Measurements from ENCODE around the gene NR1H2. TPM values are rescaled to one million over a fixed set of nuclear protein-coding genes. Genes with fewer than 3 reads are reported as not detected.
A peak's percentile ranks its signal among the peaks of the same experiment; 100 is the strongest.
"Not testable (repeated sequence)": the region's sequence is repeated elsewhere in the genome, so short reads cannot be mapped to it uniquely, and the experiment has no call there.

The NR1H2 gene
- total RNA-seq: 127 TPM

DNA sequence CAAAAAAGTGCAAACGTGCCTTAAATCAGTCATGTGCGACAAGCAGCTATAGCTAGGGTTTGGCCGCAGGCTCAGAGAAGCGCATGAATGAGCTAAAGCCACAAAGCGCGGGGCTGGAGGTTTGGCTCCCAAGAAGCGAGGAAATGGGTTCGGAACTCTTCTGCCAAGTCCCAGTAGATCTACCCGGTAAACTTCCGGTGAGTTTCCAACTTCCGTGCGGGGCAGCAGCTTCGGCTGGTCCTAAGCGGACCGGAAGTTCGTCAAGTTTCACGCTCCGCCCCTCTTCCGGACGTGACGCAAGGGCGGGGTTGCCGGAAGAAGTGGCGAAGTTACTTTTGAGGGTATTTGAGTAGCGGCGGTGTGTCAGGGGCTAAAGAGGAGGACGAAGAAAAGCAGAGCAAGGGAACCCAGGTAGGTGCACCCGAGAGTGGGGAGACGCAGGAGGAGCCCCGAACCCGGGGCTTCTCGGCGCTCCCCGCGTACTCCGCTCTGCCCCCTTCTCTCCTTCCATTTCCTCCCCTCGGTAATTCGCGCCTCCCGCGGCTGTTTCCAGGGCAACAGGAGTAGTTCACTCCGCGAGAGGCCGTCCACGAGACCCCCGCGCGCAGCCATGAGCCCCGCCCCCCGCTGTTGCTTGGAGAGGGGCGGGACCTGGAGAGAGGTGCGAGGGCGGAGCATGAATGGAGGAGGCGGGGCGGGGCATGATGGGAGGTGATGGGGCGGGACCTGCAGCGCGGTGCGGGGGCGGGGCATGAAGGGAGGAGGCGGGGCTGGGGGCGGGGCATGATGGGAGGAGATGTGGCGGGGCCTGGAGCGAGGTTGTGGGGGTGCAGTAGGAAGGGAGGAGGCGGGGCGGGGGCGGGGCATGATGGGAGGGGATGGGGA is at the start of gene NR1H2:
Gene NR1H2, plus strand, starts transcription at position 292 of the 885 bp plus-strand sequence. CDS start 1,149 bp downstream, outside the sequence.
- peak; percentile 92 to 97 (median 97) for DNase-seq (ENCODE audit: low read depth in 2 of 3, low spot score in 2 of 3)

DNA sequence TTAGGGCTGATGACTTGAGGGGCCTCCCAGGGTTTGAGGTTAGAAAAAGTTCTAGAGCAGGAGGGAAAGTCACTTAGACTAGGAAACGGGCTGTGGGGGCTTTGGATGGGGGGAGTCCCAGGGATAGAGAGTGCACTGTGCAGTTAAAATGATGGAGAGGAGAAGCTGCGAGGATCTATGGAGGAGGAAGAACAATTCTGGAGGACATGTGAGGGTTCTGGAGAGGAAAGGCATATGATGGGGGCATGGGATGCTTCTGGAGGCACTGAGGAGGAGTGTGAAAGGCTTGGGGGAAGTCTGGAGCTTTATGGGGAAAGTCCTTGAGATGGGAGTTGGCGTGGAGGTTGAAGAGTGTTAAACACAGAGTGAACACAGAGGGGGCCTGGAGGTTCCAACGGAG is 49.2 kb upstream of the NR1H2 start:
- no peak for DNase-seq (ENCODE audit: low read depth in 2 of 3, low spot score in 2 of 3)

DNA sequence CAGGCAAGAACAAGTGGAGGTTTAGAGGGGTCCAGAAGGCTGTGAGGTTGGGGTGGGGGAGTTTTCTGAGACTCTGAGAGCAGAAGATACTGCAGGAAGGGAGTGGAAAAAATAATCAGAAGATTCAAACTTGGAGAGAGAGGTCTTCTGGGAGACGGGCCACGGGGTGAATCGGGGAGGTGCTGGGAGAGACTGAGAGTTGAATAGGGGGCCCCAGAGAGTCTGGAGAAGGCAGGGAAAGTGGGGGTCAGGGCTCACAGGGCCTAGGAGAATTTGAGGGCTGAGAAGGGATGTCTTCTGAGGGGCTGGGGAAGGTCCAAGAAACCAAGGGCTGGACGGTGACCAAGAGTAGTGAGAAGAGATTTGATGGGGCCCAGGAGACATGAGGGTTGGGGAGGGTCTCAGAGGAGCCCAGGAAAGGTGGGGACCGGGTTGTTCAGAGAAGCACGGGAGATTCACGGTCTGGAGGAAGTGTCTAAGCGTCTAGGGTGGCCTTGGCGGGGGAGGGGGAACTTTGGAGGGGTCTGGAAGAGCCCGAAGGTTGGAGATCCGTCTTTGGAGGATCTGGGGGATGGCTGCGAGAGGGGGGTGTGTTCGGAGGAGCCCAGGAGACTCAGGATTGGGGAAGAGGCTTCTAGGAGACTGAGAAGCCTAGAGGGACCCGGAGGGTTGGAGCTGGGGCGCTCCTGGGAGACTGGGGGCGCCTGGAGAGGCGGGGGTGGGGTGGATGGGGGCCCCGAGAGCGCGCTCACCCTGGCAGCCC is 48.6 kb upstream of the NR1H2 start:
- DNase-seq (ENCODE audit: low read depth in 2 of 3, low spot score in 2 of 3): no peak

DNA sequence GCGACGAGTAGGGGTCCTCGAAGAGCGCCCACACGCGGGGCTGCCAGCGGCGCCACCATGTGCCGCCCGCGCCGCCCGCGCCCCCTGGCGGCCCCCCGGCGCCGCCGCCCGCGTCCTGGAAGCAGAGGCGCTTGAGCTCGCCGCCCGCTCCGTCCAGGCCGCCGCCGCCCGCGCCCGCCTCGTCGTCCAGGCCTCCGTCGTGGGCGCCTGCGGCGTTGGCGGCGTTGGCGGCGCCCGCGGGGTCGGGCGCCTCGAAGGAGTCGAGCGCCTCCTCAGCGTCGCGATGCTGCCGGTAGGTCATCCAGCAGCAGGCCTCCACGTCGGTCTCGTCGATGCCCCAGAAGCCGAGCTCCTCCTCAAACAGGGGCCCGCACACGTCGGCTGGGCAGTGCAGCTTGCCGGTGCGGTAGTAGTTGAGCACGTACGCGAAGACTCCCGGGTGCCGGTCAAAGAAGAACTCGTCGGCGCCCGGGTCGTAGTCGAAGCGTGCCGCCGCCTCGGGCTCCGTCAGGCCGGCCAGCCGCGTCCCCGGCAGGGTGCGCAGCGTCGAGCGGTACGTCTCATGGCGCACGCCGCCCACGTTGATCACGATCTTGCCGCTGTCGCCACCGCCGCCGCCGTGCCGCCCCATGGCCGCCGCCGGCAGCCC is 47.9 kb upstream of the NR1H2 start:
- DNase-seq (ENCODE audit: low read depth in 2 of 3, low spot score in 2 of 3): no peak

DNA sequence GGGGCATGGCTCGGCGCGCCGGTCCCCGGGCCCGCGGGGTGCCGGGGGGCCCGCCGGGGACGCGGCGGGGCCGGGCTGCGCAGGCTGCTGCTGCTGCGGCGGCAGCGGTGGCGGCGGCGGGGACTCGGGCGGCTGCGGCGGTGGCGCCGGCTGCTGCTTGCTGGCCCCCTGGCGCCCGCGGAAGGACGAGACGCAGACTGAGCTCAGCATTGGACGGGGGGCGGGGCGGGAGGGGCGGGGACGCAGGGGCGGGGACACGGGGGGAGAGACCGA is 47.4 kb upstream of the NR1H2 start:
- DNase-seq (ENCODE audit: low read depth in 2 of 3, low spot score in 2 of 3): no peak

DNA sequence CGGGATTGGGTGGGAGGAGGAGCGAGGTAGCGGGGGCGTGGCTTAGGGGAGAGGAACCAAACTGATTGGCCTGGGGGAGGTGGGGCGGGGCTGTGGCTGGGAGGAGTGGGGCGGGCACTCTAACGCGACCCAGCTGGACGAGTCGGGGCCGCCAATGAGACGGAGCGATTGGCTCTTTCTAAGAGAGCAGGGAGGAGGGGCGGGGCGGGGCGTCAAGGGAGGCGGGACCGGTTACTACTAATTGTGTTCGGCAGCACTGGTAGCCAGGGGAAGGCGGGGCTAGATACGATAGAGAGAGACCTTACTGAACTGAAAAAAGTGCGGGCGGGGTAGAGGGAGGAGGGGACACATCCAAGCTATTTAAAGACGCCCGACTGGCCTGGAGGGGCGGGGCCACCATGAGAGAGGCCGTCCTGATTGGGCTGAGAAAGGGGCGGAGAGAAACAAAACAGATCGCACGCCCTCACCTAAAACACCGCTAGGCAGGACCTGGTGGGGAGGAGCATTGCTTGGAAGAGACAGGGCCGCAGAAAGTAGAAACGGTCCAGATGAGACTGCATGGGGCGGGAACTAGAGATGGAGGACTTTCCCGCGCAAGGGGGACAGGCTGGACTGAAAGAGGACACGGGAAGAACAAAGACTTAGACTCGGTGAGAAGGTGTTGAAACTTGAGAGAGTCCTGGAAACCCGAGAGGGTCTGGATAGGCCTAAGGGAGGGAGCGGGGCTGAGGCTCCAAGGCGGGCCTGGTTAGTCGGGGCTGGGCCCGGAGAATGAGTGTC is 46.9 kb upstream of the NR1H2 start, which contains the start of gene KCNC3:
Gene KCNC3, minus strand, starts transcription at position 232 of the 780 bp plus-strand sequence. CDS start 295 bp downstream, outside the sequence.
- DNase-seq (ENCODE audit: low read depth in 2 of 3, low spot score in 2 of 3): peak; percentile 49 to 97 (median 95)

DNA sequence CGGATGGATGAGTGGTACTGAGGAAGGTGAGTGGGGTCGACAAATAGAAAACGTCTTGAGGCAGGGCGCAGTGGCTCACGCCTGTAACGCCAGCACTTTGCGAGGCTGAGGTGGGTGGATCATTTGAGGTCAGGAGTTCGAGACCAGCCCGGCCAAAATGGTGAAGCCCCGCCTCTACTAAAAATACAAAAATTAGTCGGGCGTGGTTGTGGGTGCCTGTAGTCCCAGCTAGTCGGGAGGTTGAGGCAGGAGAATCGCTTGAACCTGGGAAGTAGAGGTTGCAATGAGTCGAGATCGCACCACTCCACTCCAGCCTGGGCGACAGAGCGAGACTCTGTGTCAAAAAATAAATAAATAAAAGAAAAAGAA is 46.3 kb upstream of the NR1H2 start:
- not testable (repeated sequence) for DNase-seq (ENCODE audit: low read depth in 2 of 3, low spot score in 2 of 3)

DNA sequence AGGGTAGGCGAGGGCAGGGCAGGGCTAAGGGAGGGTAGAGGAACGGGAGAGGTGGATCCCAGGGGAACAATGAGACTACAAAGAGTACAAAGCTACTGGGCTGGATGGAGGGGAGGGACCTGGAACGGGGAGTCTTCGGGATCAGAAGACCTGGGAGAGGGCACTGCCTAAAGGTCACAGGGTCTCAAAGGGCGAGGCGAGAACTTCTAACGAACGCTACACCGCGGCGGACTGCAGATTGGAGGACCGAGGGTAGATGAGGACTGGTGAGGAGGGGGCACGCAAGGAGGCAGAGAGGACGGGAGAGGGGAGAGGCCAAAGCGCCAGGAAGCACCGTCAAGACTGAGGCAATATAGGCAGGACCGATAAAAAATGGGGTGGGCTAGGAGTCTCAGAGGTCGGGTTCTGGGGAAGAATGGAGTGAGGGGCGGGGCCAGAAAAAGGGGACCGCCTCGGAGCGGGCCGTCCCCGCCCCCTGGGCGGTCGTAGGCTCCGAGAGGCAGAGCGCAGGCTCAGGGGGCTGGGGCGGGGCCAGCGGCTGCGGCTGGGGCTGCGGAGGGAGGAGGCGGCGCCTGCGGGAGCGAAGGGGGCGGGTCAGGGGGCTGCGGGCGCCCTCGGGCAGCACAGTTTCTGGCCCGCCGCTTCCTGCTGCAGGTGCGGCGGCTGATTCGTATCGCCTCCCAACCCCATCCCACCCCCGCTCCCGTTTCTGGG is 45.7 kb upstream of the NR1H2 start:
- peak in 2 of 3 donors; percentile 87 for DNase-seq (ENCODE audit: low read depth in 2 of 3, low spot score in 2 of 3)

DNA sequence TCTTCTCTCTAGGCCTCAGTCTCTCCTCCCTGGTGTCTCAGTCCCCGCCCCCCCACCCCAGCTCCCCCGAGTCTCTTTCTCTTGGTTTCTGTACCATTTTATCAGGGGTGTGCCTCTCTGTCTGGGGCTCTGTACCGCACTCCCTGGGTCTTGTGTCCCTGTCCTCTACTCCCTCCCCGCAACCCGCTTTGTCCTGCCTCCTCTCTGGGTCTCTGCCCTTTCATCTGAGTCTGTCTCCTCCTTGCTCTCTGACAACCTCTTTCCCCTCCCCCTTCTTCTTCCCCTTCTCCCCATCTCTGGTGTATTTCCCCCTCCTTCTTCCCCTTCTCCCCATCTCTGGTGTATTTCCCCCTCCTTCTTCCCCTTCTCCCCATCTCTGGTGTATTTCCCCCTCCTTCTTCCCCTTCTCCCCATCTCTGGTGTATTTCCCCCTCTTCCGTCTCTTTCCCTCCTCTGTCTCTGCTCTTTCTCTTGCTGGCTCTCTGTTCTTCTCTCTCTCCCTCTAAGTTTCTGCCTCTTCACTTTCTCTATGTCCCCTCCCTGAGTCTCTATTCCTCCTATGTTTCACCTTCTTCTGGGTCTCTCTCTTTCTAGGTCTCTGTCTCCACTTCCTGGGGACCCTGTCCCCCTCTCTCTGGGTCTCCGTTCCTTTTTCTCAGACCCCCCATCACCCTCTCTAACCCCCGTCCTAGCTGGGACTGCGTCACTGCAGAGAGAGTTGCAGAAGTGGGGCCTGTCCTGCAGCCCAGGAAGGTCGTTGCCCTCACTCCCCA is 44.9 kb upstream of the NR1H2 start:
- no peak for DNase-seq (ENCODE audit: low read depth in 2 of 3, low spot score in 2 of 3)

DNA sequence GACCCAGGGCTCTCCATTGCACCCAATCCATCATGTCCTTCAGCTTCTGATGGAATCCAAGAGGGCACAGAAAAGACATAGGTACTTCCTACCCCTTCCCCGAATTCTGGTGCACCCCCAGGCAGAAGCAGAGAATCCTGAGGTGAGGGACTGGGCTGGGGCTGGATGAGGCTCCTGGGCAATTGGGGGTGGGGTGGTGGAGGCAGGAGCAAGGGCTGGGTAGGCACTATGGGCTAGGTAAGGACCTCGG is 44.3 kb upstream of the NR1H2 start:
- no peak for DNase-seq (ENCODE audit: low read depth in 2 of 3, low spot score in 2 of 3)

DNA sequence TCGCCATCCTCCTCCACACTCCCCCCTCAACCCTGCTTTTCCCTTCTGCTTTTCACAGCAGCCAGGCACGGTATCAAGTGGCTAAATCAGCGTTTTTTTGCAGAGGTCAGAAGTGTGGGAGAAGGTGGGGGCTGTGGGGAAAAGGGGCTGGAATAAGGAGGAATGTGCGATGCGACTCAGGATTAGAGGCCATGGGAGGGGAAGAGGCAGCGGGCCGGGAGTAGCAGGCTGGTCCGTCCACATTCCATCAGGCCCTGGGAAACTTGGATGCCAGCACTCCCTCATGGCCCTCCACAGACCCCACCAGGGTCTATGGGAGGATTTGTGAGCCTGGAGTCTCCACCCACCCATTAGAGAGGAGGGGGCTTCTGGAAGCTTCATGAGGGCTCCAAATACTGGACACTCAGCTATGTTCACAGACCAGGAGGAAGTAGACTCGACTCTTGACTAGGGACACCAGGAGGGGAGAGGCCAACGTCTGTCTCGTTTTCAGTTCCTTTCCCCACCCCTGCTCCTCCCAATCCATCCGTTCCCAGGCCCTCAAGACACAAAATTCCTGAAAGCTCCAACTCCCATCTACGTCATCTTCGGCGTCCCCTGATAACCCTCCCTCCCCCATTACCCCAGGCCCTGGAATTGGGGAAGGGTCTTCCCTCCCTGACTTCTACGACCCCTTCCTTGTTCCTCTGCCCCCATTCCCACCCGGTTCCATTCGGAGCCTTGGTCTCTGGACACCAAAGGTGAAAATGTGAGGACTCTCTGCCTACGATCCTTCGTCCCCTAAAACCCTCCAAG is 43.8 kb upstream of the NR1H2 start:
- no peak for DNase-seq (ENCODE audit: low read depth in 2 of 3, low spot score in 2 of 3)

DNA sequence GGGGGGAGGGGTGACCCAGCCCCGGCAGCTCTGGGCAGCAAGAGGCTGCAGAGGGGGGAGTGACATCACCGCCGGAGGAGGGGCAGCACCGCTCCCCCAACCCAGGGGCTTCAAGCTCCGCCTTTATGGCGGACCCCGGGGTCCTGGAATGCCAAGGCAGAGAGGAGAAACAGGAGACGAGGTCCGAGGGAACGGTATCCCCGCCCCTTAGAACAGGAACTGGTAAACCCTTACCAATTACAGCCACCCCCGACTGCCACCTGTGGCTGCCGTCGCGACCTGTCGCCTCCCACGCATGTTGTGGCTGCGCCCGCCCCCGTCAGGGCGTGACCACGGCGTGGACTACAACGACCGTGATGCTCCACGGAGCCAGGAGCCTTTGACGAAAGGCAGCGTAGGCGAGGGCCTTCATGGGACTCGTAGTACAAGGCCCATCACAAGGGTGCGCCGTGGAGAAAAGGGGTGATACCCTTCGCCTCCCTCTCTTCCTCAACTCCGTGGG is 43.0 kb upstream of the NR1H2 start:
- peak in 2 of 3 donors; percentile 88 to 93 for DNase-seq (ENCODE audit: low read depth in 2 of 3, low spot score in 2 of 3)

DNA sequence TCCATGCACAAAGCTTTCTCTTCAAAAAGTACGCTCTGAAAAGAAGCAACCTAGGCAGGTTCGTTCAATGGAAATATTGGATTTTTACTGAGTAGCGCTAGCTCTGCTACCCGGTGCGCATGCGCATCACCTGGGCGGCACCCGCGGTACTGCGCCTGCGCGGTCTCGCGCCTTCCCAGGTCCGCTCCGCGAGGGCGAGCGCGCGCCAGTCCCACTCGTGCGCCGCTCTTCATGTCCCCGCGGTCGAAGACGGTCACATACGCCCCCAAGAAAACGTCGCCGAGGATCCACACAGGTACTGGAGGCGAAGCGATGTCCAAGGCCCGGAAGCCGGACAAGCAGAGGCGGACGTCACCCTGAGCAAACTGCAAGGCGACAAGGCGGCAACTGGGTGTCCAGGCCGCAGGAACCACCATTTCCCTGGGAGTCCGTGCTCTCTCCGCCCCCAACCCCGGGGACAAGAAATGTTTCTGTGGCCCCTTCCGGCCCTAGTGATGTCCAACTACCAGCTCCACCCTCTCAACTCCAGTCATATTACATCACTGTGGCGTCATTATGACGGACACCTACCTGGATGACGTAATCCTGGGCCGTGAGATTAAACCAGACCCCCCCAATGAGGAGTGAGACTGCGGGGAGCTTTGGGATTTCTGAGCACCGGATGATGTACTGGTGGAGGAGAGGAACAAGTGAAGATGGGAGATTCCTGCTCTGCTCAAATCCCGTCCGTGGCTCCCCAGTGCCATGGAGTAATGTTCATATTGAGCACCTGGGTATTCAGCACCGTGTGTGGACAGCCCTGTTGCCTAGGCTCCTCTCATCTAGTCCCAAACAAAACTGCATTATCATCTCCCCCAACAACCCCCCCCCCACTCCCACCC is 42.3 kb upstream of the NR1H2 start:
- DNase-seq (ENCODE audit: low read depth in 2 of 3, low spot score in 2 of 3): peak in 1 of 3 donors; percentile 89

DNA sequence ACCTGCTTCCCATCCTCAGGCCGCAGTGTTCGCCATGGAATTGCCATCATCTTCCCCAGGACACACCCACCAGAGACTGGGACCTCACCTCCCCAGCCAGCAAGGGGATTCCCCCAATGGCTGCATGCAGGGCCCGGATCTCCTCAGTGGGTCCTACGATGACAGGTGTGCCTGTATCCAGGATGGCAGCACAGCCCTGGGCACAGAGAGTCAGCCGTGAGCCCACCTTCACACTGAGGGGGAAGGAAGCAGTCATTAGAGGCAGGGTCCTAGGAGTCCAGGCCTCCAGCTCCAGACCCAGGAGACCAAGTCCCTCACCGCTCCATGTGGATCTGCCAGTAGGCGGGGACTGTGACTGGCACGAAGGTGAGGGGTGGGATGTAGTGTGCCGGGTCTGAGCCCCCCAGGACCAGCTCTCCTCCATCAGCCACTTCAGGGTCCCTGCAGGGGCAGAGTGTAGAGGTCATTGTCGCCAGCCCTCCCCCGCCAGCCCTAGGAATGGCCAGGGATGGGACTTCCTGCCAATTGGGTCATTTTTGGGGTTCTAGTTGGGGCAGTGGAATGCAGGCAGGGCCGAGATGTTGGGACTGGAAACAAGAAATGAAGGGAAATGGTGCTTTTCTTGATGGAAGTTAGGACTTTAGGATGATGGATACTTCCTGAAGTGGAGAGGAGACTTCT is 41.4 kb upstream of the NR1H2 start:
- no peak for DNase-seq (ENCODE audit: low read depth in 2 of 3, low spot score in 2 of 3)

DNA sequence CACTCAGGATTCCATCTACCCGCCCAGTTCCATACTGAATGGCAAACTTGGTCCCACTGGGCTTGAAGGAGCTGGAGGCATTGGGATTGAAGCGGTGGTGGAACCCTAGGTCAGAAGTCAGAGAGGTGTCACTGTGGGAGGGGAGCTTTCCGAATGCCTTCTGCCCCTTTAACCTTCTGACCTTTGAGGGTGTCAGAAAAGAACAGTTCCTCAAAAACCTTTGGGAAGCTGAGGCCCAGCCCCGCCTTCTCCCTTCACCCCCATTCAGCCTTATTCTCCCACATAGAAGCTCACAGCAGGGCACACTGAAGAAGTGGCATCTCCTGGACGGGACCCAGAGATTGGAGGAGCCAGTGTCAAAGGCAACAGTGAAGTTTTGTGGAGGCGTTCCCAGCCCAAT is 39.2 kb upstream of the NR1H2 start:
- not testable (repeated sequence) for DNase-seq (ENCODE audit: low read depth in 2 of 3, low spot score in 2 of 3)

DNA sequence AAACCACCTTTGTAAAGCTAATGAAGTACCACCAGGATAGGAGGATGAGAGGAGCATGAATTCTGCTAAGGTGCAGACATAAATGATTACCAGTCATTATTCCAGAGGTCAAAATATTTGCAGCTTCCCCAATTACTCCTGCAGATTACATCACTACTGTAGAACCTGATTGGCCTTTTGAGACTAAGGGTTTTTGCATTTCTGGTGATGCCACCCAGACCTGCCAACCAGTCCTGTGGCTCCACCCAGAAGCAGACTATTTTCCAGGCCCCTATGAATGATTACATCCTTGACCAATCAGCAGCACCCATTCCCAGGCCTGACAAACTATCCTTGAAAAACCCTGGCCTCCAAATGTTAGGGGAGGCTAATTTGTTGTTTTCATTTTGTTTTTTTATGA is 35.9 kb upstream of the NR1H2 start:
- no peak for DNase-seq (ENCODE audit: low read depth in 2 of 3, low spot score in 2 of 3)

DNA sequence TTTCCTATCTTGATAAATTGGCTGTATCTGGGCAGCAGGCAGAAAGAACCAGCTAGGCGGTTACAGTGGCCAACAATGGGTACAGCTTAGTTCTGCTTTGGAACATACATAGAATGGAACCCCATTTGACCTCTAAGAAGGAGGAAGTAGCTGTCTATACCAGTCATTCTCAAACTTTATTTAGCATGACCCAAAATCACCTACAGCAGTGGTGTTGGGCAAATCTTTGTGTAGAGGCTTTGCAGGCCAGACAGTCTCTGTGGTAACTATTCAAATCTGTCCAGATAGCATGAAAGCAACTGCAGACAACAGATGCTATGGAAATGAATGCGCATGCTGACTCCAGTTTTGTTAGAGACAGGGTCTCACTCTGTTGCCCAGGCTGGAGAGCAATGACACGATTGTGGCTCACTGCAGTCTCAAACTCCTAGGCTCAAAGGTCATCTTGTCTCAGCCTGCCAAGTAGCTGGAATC is 35.1 kb upstream of the NR1H2 start:
- no peak for DNase-seq (ENCODE audit: low read depth in 2 of 3, low spot score in 2 of 3)

Measured in hematopoietic multipotent progenitor cell (in vitro differentiated cells).